ENCODE data around the gene ERCC4.

DNA sequence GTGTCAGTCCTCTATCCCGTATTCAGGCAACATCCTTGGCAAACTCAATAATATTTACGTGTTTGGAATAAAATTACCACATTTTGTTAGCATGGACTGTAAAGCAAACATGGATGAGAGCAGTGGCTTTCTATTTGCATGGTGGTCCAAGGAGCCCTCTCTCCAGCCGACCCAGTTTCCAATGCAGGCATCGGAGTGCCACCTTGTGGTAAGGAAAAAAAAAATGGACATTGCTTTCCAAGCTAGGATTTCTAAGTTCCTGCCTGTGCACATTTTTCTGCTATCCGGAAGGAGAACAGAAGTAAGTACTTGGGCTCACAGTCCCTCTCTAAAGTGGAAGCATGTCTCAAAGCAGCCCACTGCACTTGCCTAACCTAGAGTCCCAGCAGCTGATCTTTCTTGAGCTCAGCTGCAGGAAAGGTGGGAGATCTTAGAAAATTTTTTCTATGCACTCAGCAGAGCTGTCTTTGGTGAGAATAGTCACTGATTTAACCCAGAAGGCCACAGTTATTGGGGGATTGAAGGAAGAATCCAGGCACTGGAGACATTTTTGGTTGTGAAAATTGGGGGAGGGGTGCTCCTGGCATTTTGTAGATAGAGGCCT lies 46.0 kb upstream of the ERCC4 start:
- TF ChIP-seq POLR2A (IDR thresholded peaks at IDR 0.05): no peak
- TF ChIP-seq, protein P1, sequence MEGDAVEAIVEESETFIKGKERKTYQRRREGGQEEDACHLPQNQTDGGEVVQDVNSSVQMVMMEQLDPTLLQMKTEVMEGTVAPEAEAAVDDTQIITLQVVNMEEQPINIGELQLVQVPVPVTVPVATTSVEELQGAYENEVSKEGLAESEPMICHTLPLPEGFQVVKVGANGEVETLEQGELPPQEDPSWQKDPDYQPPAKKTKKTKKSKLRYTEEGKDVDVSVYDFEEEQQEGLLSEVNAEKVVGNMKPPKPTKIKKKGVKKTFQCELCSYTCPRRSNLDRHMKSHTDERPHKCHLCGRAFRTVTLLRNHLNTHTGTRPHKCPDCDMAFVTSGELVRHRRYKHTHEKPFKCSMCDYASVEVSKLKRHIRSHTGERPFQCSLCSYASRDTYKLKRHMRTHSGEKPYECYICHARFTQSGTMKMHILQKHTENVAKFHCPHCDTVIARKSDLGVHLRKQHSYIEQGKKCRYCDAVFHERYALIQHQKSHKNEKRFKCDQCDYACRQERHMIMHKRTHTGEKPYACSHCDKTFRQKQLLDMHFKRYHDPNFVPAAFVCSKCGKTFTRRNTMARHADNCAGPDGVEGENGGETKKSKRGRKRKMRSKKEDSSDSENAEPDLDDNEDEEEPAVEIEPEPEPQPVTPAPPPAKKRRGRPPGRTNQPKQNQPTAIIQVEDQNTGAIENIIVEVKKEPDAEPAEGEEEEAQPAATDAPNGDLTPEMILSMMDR (IDR thresholded peaks at IDR 0.05): peak in 1 of 3 experiments; percentile 46
